SK-N-MC (cell line): ENCODE results near the gene NGLY1.

Source experiments
- EZH2 ChIP-seq: fragments of 200-600 bp; sonication (generic); IDR thresholded peaks from one replicate; pipeline ENCODE4 v1.6.1; 2017; ENCODE audit warnings: antibody characterized with exemption
- FOXP2 ChIP-seq: optimal IDR thresholded peaks from 2 replicates; pipeline ENCODE3; 2011; ENCODE audit warnings: mild to moderate bottlenecking, moderate library complexity; ENCODE audit not compliant: insufficient read depth; ENCODE audit errors: extremely low read length, control extremely low read depth
- POLR2AphosphoS5 ChIP-seq: IDR thresholded peaks from 2 replicates; pipeline ENCODE4 v1.6.1; 2012; ENCODE audit warnings: mild to moderate bottlenecking, low read depth, low read length, borderline replicate concordance

- TF ChIP-seq EZH2 (no peak), POLR2AphosphoS5 (no peak), FOXP2 (no peak)
Observed at GRCh38 chr3:25678581-25678980, 104.7 kb downstream of the NGLY1 start.
